D721Med (cell line): ENCODE data around the gene BCL2L14.

Experiments used
- DNase-seq: peaks from one replicate; pipeline ENCODE4 v3.0.0; 2011; ENCODE audit warnings: low spot score; ENCODE audit not compliant: insufficient read length
- FAIRE-seq: peaks from 2 replicates; lab custom pipeline; 2011; peaks lifted over from hg19 to GRCh38; lab: Jason Lieb, UNC
- CTCF ChIP-seq: IDR thresholded peaks from 2 replicates; pipeline ENCODE4 v1.5.1; 2012; ENCODE audit warnings: mild to moderate bottlenecking, control low read depth; ENCODE audit not compliant: insufficient read depth; ENCODE audit errors: missing control alignments

The BCL2L14 gene

DNA sequence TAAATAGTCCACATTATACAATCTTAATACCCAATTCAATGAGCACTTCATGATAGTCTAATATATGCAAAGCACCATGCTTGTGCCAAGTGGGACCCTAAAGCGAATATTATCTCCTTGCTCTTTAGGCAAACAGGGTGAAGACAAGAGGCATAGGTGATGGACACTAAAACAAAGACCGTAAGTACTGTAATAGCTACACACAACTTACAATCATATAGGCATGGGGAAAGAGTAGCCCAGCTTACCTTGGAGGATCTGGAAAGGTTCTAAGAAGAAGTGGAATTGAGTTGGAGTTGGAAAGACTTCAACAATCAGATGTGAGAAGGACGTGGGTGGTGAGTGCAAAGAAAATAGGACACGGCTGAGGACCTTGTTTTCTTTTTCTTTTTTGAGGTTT lies 19.1 kb upstream of the BCL2L14 start:
- FAIRE-seq (no peak), DNase-seq (no peak)
- TF ChIP-seq CTCF, result no peak

DNA sequence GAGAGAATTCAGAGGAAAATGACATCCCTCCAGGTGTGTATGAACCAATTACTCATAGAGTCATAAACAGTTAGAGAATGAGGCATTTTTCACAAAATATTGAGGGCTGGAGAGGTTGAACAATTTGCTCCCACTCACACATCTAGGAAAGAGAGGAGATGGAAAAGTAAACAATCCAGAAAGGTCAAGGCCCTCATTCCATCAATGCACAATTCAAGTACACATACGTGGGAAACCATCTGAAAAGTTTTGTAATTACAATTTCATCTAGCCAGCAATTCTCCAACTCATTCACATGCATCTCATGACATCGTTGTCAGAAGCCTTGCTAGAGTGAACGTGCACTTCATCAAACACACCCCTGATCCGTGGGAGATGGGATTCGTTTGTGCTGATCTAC lies 15.7 kb upstream of the BCL2L14 start:
- no peak for DNase-seq
- no peak for TF ChIP-seq CTCF
- no peak for FAIRE-seq

- FAIRE-seq, result no peak
Observed at GRCh38 chr12:12056951-12057350, 13.8 kb upstream of the BCL2L14 start.

DNA sequence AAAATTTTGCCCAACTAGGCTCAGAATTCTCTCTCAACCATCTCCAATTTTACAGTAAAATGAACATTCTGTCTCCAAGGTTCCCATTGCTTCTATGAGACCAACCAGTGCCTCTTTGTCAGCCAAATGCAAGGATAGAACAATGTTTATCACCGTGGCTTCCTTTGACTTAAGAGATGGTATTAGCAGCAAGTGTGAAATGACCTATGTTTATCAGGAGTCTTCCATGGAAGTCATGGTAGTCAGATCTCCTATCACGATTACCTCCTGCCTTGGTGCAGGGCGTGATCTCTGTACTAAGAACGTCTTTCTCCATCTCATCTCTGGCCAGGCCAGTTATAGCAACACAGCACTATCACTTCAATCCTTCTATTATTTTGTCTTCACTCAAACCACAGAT lies 6.1 kb upstream of the BCL2L14 start:
- no peak for FAIRE-seq
- no peak for DNase-seq
- no peak for TF ChIP-seq CTCF

More at GRCh38 chr12:12056951-12057350, 13.8 kb upstream of the BCL2L14 start:
- no peak for TF ChIP-seq CTCF
- no peak for DNase-seq

GRCh38 chr12:12068751-12069150 lies 2.0 kb upstream of the BCL2L14 start:
- no peak for TF ChIP-seq CTCF
- DNase-seq, result no peak
- no peak for FAIRE-seq

GRCh38 chr12:12069821-12070548 lies 754 bp upstream of the BCL2L14 start:
- FAIRE-seq (no peak), DNase-seq (no peak)
- no peak for TF ChIP-seq CTCF

DNA sequence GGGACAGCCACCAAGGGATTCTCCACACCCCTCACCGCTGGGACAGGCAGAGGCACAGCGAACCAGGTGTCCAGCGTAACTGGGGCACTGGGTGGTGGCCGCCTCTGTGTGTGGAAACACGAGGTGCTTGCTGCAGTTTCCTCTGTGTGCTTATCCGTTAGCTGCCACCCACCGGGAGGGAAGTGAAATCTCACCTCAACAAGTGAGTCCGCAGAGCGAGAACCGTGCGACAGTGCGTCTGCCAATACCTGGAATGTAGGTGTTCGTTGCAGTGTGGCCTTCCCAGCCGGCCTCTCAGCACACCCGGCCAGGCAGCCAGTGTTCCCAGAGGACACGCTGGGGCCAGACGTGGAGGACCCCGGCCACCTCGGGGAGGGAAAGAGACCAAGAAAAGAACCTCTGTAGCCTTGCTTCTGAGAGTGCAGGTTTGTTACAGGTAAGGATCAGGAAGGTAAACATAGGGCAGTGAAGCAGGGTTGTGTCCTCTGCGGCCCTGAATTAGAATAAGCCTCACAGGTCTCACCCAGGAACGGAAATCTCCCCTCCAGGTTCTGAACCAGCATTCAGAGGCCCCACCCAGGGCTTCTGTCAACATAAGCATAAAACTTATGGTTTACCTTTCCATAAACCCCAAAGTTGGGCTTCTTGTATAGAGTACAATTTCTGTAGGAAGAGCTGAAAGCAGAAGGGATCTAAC lies 1.5 kb downstream of the BCL2L14 start:
- DNase-seq (no peak), FAIRE-seq (no peak)
- TF ChIP-seq CTCF, result no peak
